Stimulated activated memory B cell treated with anti-CD40 and anti-IgM and Interleukin-4, amounts not matched to agents 10 μg/mL and 1 μg/mL and 100 μg/mL, for 72 hours (primary cell): ENCODE measurements around the gene MARCHF2.

ENCODE experiments used
- ATAC-seq: fragments of 150-1000 bp; cut with Tn5 transposase; 2 replicates; pipeline ENCODE4 v1.10.0; 2021
- H3K27ac Mint-ChIP-seq: one replicate; pipeline ENCODE4 v1.8.0; 2022; ENCODE audit warnings: mild to moderate bottlenecking, mixed read lengths
- H3K27me3 Mint-ChIP-seq: one replicate; pipeline ENCODE4 v1.8.0; 2022; ENCODE audit warnings: mixed read lengths
- H3K36me3 Mint-ChIP-seq: one replicate; pipeline ENCODE4 v1.8.0; 2022; ENCODE audit warnings: mixed read lengths
- H3K4me1 Mint-ChIP-seq: one replicate; pipeline ENCODE4 v1.8.0; 2022; ENCODE audit warnings: mixed read lengths
- H3K4me3 Mint-ChIP-seq: one replicate; pipeline ENCODE4 v1.8.0; 2022; ENCODE audit warnings: mild to moderate bottlenecking, moderate library complexity, mixed read lengths
- H3K9me3 Mint-ChIP-seq: one replicate; pipeline ENCODE4 v1.8.0; 2022; ENCODE audit warnings: mixed read lengths

MARCHF2 gene

DNA sequence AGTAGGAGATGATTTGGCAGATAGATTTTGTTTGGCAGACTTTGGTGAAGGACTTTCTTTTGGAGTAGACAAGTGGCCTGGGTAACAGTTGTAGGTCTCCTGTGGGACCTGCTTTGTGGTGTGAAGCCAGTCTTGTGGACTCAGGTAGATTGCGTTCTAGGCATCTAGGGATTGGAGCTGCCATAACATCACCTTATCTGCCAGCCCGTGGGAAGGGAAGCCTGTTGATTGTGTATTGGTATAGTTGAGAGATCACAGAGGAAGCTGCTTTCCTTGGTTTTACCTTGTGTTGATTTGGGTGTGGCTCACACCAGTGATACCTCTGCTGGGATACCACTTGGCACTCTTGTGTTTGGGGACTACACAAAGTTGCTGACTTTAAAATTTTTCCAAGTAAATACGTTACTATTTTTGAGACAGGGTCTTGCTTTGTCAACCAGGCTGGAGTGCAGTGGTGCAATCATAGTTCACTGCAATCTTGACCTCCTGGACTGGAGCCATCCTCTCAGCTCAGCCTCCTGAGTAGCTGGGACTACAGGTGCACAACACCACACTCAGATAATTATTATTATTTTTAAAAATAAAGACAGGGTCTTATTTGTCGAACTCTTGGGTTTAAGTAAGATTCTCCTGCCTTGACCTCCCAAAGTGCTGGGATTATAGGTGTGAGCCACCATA is 39.5 kb downstream of the MARCHF2 start:
- H3K27ac Mint-ChIP-seq, result no peak overlapping the region
- peaks cover 38% of the 10 kb centered on the region for H3K36me3 Mint-ChIP-seq
- H3K4me1 Mint-ChIP-seq, result peaks cover 90% of the 10 kb centered on the region
- no peaks in the 10 kb centered on the region for H3K27me3 Mint-ChIP-seq
- ATAC-seq, result no peak
- no peaks in the 10 kb centered on the region for H3K9me3 Mint-ChIP-seq
- H3K4me3 Mint-ChIP-seq, result no peak overlapping the region

DNA sequence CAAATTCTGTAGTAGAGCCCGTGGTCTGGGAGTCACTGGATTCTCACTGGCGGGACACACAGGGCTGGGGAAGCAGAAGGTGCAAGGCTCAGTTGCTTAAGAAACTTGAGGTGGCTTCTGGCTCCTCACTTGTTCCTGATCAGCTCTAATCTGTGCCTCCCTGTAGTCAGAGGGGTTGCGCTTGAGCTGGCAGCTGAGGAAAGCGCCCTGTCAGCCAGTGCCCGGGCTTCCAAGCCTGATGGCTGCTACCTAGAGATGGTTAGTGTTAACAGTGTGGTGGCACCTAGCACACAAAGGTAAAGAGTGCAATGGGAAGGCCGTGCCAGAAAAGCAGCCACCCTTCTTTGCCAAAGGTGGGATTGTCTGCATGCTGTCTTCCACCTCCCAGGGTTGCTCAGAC is 40.5 kb downstream of the MARCHF2 start:
- H3K4me1 Mint-ChIP-seq, result peaks cover 90% of the 10 kb centered on the region
- peaks cover 42% of the 10 kb centered on the region for H3K36me3 Mint-ChIP-seq
- no peaks in the 10 kb centered on the region for H3K27me3 Mint-ChIP-seq
- H3K27ac Mint-ChIP-seq, result no peak overlapping the region
- no peak overlapping the region for H3K4me3 Mint-ChIP-seq
- H3K9me3 Mint-ChIP-seq, result no peaks in the 10 kb centered on the region
- no peak for ATAC-seq

DNA sequence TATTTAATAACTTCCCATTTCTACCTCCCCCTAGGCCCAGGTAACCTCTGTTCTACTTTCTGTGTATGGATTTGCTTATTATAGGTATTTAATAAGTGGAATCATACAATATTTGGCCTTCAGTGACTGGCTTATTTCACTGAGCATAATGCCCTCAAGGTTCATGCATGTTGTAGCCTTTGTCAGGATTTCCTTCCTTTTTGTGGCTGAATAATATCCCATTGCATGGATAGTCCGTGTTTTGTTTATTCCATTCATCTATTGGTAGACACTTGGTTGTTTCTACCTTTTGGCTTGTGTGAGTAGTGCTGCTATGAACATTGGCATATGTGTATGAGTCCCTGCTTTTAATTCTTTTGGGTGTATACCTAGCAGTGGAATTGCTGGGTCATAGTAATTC is 41.1 kb downstream of the MARCHF2 start:
- Mint-ChIP-seq H3K9me3 (no peaks in the 10 kb centered on the region), H3K4me3 (no peak overlapping the region), H3K27me3 (no peaks in the 10 kb centered on the region), H3K36me3 (peaks cover 42% of the 10 kb centered on the region), H3K27ac (peak overlapping the region; percentile 62), H3K4me1 (peaks cover 90% of the 10 kb centered on the region)
- no peak for ATAC-seq

DNA sequence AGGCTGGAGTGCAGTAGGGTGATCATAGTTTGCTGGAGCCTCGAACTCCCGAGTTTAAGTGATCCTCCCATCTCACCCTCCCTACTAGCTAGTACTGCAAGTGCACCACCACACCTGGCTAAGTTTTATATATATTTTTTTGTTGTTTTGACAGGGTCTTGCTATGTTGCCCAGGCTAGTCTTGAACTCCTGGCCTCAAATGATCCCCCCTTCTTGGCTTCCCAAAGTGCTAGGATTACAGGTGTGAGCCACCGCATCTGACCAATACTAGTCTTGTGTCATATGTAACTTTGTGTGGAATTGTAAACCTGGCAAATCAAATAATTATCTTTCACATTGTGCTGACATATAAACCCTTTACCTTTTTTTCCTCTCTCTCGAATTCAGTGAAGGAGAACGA is 41.9 kb downstream of the MARCHF2 start:
- H3K4me3 Mint-ChIP-seq, result no peak overlapping the region
- no peaks in the 10 kb centered on the region for H3K27me3 Mint-ChIP-seq
- no peak for ATAC-seq
- peaks cover 40% of the 10 kb centered on the region for H3K36me3 Mint-ChIP-seq
- peak overlapping the region; percentile 62 for H3K27ac Mint-ChIP-seq
- no peaks in the 10 kb centered on the region for H3K9me3 Mint-ChIP-seq
- H3K4me1 Mint-ChIP-seq, result peaks cover 93% of the 10 kb centered on the region

DNA sequence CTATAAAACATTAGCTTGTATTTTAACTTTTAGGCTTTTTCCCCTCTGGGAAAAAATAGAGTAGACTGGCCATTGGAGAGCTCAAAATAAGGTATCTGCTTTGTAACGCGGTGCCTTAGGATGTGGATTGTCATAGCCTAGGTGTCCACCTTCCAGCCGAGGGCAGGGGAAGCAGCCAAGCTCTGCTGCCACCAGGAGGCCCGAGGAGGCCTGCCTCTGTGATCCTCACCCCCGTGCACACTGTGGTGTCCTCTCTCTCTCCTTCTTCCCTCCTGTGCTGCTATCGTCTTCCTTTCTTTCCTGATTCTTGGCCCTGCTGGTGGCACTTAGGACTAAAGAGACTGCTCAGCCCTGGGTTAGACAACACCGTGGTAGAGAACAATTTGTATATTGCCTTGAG is 43.0 kb downstream of the MARCHF2 start:
- no peaks in the 10 kb centered on the region for H3K27me3 Mint-ChIP-seq
- H3K4me1 Mint-ChIP-seq, result peaks cover 96% of the 10 kb centered on the region
- ATAC-seq, result no peak
- H3K27ac Mint-ChIP-seq, result no peak overlapping the region
- no peaks in the 10 kb centered on the region for H3K9me3 Mint-ChIP-seq
- no peak overlapping the region for H3K4me3 Mint-ChIP-seq
- peaks cover 43% of the 10 kb centered on the region for H3K36me3 Mint-ChIP-seq

DNA sequence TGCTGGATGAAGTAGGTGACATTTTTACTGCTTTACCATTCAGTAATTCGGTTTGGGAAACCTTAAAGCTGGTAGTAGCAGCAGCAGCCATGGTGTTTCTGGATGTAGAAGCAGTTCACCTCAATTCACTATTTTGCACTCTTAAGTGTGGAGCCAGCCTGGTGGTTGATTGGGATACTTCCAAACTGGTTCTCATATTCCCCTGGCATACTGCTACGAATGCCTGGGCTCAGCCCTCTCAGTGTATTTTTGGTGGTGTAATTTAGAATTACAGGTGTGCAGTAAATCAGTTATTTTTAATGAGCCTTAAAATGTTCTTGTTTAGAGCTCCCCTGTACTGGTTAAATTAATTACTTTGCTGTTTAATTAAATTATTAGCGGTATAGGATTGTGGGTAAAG is 44.1 kb downstream of the MARCHF2 start:
- Mint-ChIP-seq H3K4me3 (no peak overlapping the region), H3K36me3 (peaks cover 43% of the 10 kb centered on the region), H3K4me1 (peaks cover 93% of the 10 kb centered on the region), H3K9me3 (no peaks in the 10 kb centered on the region), H3K27me3 (no peaks in the 10 kb centered on the region), H3K27ac (no peak overlapping the region)
- ATAC-seq, result no peak

DNA sequence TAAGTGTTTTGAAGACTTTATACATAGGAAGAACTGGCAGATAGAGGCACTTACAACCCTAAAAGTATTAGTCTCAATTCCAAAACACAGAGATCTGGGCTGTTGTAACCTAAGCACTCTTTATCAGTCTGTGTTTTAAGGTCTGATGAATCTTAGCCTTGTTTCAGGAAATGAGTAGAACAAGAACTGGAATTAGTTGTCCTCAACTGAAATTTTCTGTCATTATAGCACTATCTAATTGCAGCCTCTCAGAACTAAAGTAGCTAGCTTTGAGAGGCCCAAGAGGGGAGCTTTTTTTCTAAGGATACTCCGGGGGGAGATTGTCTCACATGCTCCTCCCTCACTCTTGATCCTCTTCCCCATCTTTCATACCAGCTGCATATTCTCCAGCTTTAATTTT is 44.7 kb downstream of the MARCHF2 start:
- ATAC-seq, result no peak
- peak overlapping the region; percentile 72 for H3K27ac Mint-ChIP-seq
- H3K36me3 Mint-ChIP-seq, result peaks cover 46% of the 10 kb centered on the region
- H3K9me3 Mint-ChIP-seq, result no peaks in the 10 kb centered on the region
- peaks cover 94% of the 10 kb centered on the region for H3K4me1 Mint-ChIP-seq
- H3K27me3 Mint-ChIP-seq, result no peaks in the 10 kb centered on the region
- no peak overlapping the region for H3K4me3 Mint-ChIP-seq

DNA sequence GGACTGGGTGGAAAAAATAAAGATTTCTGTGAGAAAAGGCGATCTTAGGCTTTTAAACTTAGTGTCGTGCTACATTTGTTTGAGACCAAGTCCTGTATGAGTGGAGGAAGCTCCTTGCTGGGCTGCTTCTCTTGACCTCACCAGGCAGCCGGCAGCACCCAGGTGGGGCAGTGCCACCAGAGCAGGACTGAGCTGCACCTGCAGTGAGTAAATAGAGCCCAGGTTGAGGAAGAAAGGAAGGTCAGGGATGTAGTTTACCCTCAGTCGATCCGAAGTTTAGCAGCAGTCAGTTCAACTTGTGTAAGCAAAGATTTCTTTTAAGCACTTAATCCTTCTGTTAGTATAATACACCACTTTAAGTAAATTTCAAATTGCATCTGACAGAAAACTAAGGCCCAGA is 45.3 kb downstream of the MARCHF2 start:
- no peaks in the 10 kb centered on the region for H3K9me3 Mint-ChIP-seq
- H3K4me3 Mint-ChIP-seq, result peak overlapping the region; percentile 18
- no peaks in the 10 kb centered on the region for H3K27me3 Mint-ChIP-seq
- H3K4me1 Mint-ChIP-seq, result peaks cover 97% of the 10 kb centered on the region
- no peak for ATAC-seq
- peak overlapping the region; percentile 72 for H3K27ac Mint-ChIP-seq
- peaks cover 52% of the 10 kb centered on the region for H3K36me3 Mint-ChIP-seq

DNA sequence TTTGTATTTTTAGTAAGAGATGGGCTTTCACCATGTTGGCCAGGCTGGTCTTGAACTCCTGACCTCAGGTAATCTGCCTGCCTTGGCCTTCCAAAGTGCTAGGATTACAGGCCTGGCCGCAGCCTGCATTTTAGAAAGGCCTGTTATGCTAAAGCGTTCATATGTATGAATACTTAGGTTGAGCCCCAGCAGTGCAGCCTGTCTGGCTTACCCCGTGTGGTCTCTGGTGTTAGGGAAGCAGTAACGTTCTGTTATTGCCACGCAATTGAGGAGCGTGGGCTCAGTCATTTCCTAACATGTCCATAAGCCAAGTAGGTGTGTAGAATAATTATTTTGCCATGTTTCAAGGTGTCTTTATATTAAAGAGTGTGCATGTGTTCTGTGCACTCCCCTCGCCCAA is 46.0 kb downstream of the MARCHF2 start:
- no peaks in the 10 kb centered on the region for H3K9me3 Mint-ChIP-seq
- peak overlapping the region; percentile 72 for H3K27ac Mint-ChIP-seq
- no peak for ATAC-seq
- no peaks in the 10 kb centered on the region for H3K27me3 Mint-ChIP-seq
- no peak overlapping the region for H3K4me3 Mint-ChIP-seq
- peaks cover 56% of the 10 kb centered on the region for H3K36me3 Mint-ChIP-seq
- peaks cover 92% of the 10 kb centered on the region for H3K4me1 Mint-ChIP-seq

DNA sequence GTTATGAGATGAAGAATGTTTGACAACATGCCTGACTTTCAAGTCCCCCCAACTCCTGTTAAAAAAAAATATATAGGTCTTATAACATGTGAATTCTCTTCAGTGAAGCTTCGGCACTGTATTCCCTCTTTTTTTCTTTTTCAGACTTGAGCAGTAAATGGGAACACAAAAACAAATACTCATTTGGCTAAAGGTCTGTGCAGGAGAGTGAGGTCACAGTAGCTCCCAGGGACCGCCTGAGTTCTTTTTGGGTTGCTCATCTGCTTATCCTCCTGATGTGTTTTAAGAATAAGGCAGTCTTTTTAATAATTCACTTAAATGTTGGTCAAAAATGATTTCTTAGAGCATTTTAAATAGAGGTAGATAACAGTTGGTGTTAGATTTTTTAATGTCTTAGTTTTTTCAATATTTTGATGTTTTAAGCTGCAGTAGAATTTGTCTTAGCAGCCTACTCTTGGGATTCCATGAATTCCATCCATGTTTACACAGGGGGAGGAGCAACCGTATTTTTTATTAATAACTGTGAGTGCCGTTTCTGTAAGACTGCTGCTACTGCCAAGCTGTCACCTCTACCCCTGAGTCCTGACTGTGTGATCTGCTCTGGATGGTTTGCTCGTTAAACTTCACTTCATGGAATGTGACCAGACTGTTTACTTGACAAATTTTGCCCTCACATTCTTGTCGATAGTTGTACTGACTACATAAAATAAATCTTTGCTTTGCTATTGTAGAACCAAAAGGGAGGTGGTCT is 46.6 kb downstream of the MARCHF2 start:
- Mint-ChIP-seq H3K27me3 (no peaks in the 10 kb centered on the region), H3K27ac (peak overlapping the region; percentile 65), H3K36me3 (peaks cover 59% of the 10 kb centered on the region), H3K4me3 (peak overlapping the region; percentile 42), H3K9me3 (no peaks in the 10 kb centered on the region), H3K4me1 (peaks cover 86% of the 10 kb centered on the region)
- ATAC-seq, result no peak

DNA sequence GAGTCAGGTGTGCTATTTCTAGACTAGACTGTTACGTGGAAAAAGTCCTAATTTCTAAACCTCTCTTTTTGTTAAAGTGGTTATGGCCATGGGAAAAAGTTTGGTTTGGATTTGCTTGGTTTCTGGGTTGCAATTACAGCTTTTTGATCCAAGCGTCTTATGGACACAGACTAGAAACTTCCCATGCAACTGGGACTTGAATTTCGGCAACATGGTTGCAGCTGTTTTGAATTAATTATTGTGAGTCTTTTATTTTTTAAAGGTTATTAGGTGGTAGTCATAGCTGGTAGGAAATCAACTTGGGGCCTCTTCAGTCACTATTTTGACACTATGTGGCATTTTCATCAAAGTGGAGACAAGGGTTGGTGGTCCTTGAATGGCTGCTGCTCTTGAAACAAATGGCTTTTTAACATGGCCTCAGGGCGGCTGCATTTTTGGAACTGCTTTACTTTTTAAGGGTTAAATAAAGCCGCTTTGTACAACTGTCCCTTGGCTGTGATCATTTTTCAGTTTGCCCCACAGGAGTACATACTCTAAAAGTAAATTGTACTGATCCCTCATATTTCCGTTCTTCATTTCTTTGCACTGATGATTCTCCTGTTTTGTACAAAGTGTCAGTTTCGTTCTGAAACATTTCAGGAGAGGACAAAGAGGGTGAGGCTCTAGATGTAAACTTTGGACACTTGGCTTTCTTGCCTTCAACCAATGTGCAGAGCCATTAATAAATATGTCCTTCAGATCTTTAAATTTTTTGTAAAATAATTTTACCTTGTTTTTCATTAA is 47.6 kb downstream of the MARCHF2 start:
- H3K27ac Mint-ChIP-seq, result peak overlapping the region; percentile 65
- no peak overlapping the region for H3K4me3 Mint-ChIP-seq
- peaks cover 76% of the 10 kb centered on the region for H3K4me1 Mint-ChIP-seq
- H3K9me3 Mint-ChIP-seq, result no peaks in the 10 kb centered on the region
- no peaks in the 10 kb centered on the region for H3K27me3 Mint-ChIP-seq
- H3K36me3 Mint-ChIP-seq, result peaks cover 56% of the 10 kb centered on the region
- no peak for ATAC-seq

DNA sequence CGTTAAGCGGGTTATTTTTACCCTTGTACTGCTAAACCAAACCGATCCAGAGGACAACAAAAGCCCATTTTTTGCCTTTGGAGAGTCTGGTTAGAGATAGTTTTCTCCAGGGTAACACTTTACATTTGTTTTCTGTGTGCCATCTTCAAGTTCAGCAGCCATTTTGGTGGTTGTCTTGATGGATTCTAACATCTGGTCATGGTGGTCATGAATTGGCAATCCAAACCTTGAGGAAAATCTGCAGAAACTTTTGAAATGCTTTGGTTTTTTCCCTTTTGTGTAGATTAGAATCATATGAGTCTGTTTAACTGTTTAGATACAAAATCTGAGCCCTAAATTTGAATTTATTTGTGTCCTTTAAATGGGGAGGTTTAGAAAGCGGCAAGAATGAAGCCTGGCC is 48.3 kb downstream of the MARCHF2 start:
- Mint-ChIP-seq H3K4me1 (peaks cover 69% of the 10 kb centered on the region), H3K36me3 (peaks cover 56% of the 10 kb centered on the region), H3K27me3 (no peaks in the 10 kb centered on the region), H3K27ac (peak overlapping the region; percentile 54), H3K9me3 (no peaks in the 10 kb centered on the region), H3K4me3 (no peak overlapping the region)
- ATAC-seq, result no peak

DNA sequence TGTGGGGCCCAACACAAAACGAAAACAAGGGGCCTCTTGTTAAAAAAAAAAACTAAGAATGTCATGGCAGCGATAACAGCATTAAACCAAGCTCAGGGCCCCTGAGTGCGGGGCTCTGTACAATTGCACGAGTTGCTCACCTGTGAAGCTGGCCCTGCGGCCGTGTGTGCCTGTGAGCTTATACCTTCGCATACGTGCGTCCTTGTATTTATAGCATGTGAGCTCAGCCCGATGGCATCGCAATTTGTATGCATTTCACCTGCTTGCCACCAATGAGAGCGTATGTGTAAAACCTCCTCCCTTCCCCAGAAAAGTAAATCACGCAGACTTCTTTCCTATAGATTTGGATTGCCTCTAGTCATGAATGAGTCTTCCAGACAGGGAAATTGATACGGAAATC is 48.8 kb downstream of the MARCHF2 start:
- ATAC-seq, result no peak
- H3K27ac Mint-ChIP-seq, result peak overlapping the region; percentile 54
- H3K9me3 Mint-ChIP-seq, result no peaks in the 10 kb centered on the region
- H3K27me3 Mint-ChIP-seq, result no peaks in the 10 kb centered on the region
- peaks cover 64% of the 10 kb centered on the region for H3K4me1 Mint-ChIP-seq
- no peak overlapping the region for H3K4me3 Mint-ChIP-seq
- H3K36me3 Mint-ChIP-seq, result peaks cover 57% of the 10 kb centered on the region

DNA sequence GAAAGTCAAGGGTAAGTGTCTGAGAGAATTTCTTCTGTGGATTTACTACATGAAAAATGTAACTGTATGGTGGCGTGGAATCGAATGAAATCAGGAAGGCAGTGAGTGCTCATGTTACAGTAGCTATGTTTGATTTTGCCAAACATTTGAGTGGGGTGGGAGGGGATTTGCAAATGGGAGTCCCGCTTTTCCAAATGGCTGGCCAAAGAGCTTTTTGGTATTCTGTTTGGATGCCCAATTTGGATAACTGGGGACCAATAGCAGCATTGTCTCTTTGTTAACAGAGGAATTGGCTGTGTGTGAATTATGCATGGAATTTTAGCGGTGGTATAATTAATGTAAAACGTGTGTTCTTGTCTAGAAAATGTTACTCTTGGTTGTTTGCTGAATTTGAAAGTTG is 49.5 kb downstream of the MARCHF2 start:
- Mint-ChIP-seq H3K27ac (no peak overlapping the region), H3K4me3 (no peak overlapping the region), H3K9me3 (no peaks in the 10 kb centered on the region), H3K36me3 (peaks cover 64% of the 10 kb centered on the region), H3K27me3 (no peaks in the 10 kb centered on the region), H3K4me1 (peaks cover 57% of the 10 kb centered on the region)
- no peak for ATAC-seq

DNA sequence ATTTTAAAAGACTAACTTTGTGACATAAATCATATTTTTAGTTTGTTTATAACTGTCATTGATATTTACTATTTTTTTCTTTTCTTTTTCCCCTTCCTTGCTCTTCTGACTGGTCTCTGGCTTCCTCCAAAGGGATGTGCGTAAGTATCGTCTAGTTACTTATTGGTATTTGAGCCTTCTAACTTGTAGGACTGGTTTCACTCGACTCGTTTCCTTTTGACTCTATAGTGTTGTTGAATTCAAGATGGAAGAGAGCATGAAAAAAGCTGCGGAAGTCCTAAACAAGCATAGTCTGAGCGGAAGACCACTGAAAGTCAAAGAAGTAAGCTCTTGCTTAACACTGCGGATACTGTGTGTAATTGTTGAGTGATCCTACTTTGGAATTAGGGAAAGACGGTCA is 50.3 kb downstream of the MARCHF2 start:
- no peak overlapping the region for H3K27ac Mint-ChIP-seq
- no peaks in the 10 kb centered on the region for H3K27me3 Mint-ChIP-seq
- ATAC-seq, result no peak
- H3K9me3 Mint-ChIP-seq, result no peaks in the 10 kb centered on the region
- H3K4me3 Mint-ChIP-seq, result no peak overlapping the region
- peaks cover 67% of the 10 kb centered on the region for H3K36me3 Mint-ChIP-seq
- peaks cover 50% of the 10 kb centered on the region for H3K4me1 Mint-ChIP-seq
